GM12892 (cell line): Measurements from ENCODE around the gene ZNF532.

ENCODE experiments used
- POLR2A ChIP-seq: IDR thresholded peaks from 2 replicates; pipeline ENCODE4 v1.6.1; 2011; ENCODE audit warnings: low read depth, low read length, control low read depth
- POLR2AphosphoS5 ChIP-seq: IDR thresholded peaks from 2 replicates; pipeline ENCODE4 v1.6.1; 2011; ENCODE audit warnings: low read depth, low read length, control low read depth
- TAF1 ChIP-seq: IDR thresholded peaks from 2 replicates; pipeline ENCODE4 v1.6.1; 2011; ENCODE audit warnings: low read depth, mild to moderate bottlenecking, control low read depth, low read length, borderline replicate concordance

GRCh38 chr18:58896268-58896667 lies 31.6 kb downstream of the ZNF532 start:
- no peak for TF ChIP-seq POLR2AphosphoS5
- TF ChIP-seq POLR2A, result no peak
- no peak for TF ChIP-seq TAF1
